Heart left ventricle (tissue), 16 donors: Measurements from ENCODE around the gene XPNPEP3. TPM values are rescaled to one million over a fixed set of nuclear protein-coding genes. Genes with fewer than 3 reads are reported as not detected.
"Not testable (repeated sequence)": the region's sequence is repeated elsewhere in the genome, so short reads cannot be mapped to it uniquely, and the experiment has no call there.

Source experiments
- ATAC-seq, 4 donors: fragments of 200-7000 bp; cut with Tn5 transposase; one replicate each; pipeline ENCODE4 v1.9.1; 2020 to 2022; ENCODE audit warnings: moderate library complexity in 4 of 4, mild to moderate bottlenecking in 3 of 4, moderate number of reproducible peaks in 1 of 4
- DNase-seq, 5 donors: peaks; one replicate each; pipeline ENCODE4 v3.0.0-alpha.2; 2020
- H3K27ac ChIP-seq, 12 donors: fragments of 200-600 bp; sonication (generic) in 4 of 12; one replicate each; pipeline versions ENCODE4 v1.5.0 to v1.8.0; 2016 to 2022; ENCODE audit warnings: mild to moderate bottlenecking in 2 of 12
- H3K27me3 ChIP-seq, 9 donors: fragments of 200-600 bp; sonication (generic) in 2 of 9; one replicate each; pipeline versions ENCODE4 v1.5.1 to v1.8.0; 2016 to 2022; ENCODE audit warnings: mild to moderate bottlenecking in 3 of 9
- H3K36me3 ChIP-seq, 9 donors: fragments of 200-600 bp; sonication (generic) in 2 of 9; one replicate each; pipeline versions ENCODE4 v1.5.0 to v1.8.0; 2018 to 2022; ENCODE audit warnings: mild to moderate bottlenecking in 2 of 9
- H3K4me1 ChIP-seq, 12 donors: fragments of 200-600 bp; sonication (generic) in 4 of 12; one replicate each; pipeline versions ENCODE4 v1.5.0 to v1.8.0; 2016 to 2022; ENCODE audit warnings: mild to moderate bottlenecking in 3 of 12
- H3K4me3 ChIP-seq, 12 donors: fragments of 200-600 bp; sonication (generic) in 4 of 12; one replicate each; pipeline versions ENCODE4 v1.5.0 to v1.8.0; 2017 to 2022; ENCODE audit warnings: mild to moderate bottlenecking in 9 of 12, moderate library complexity in 4 of 12
- H3K9me3 ChIP-seq, 12 donors: fragments of 200-600 bp; sonication (generic) in 4 of 12; one replicate each; pipeline versions ENCODE4 v1.5.0 to v1.8.0; 2016 to 2022; ENCODE audit warnings: mild to moderate bottlenecking in 1 of 12
- POLR2A ChIP-seq, 2 donors: fragments of 450-650 bp; IDR thresholded peaks; one replicate each; pipeline ENCODE4 v1.6.1; 2017; ENCODE audit warnings: antibody characterized with exemption in 2 of 2, mild to moderate bottlenecking in 2 of 2, moderate library complexity in 2 of 2
- WGBS, 4 donors: extraction: QIAGEN DNeasy Blood & Tissue Kit in 2 of 4; methylation state at CpG; one replicate each; pipeline versions ENCODE4 v1.1.5 to v1.1.7; 2013 to 2018; 5-methylcytosine and 5-hydroxymethylcytosine counted together
- intact Hi-C, 10 donors: fragments of 100-400 bp; cut with DNase I; formaldehyde crosslinking; loops; one replicate each; pipeline versions ENCODE4 v1.11.1 to v1.14.2; 2022
- polyA plus RNA-seq, 2 donors: library from polyadenylated mRNA; stranded (reverse); fragments of 200-250 nt; gene quantifications; one replicate each; pipeline ENCODE4 v1.2.3, GENCODE V29; 2013
- total RNA-seq, 9 donors: library from RNA; depleted of rRNA in 2 of 9; stranded (reverse); fragments of >200 nt in 2 of 9; fragmentation: NEBNext Ultra II Directional in 3 of 9; extraction: Animal tissue kit (Norgen Biotek cat#: 25700) in 3 of 9; gene quantifications; one replicate each; pipeline versions ENCODE4 v1.1.0 to v1.2.4, GENCODE V29; 2016 to 2023
- TF ChIP-seq, protein P1 (sequence below), 12 donors: fragments of 200-600 bp; sonication (generic) in 4 of 12; IDR thresholded peaks; one replicate each; pipeline versions ENCODE4 v1.5.0 to v1.8.0; 2018 to 2022; ENCODE audit warnings: antibody characterized with exemption in 12 of 12, mild to moderate bottlenecking in 5 of 12
- donor health status: ischemic (EF 13 %, LVEDD 7.1; RV severe dilation, severe dysfunction).
- donor health status: healthy with polysubstance abuse.
- donor health status: DM: no; HTN: yes; CAD: no.
- donor health status: DM: no; HTN: no; CAD: no.
- donor health status: ischemic (EF 25% LVEDD 6.9; RV normal size, moderate dysfunction).
- donor health status: ischemic (EF 25% LVEDD 5.7; RV mildly dilated, moderate dysfunction).
- donor health status: healthy.
- donor health status: DM: yes; HTN: yes; CAD: no.
- donor health status: ischemic (EF 35%, LVEDD 5.7; RV mildly dilated, moderate dysfunction).
- donor health status: nonischemic (EF 11% LVEDD 7.7; RV severe dilation, severe dysfunction).
- donor health status: DM: yes; HTN: yes; CAD: no.
- donor health status: PGD.
- donor health status: ischemic (EF 29% LVEDD 5.4; RV normal size, mild dysfunction).
- donor health status: nonischemic (EF 23%, LVEDD 6.1; RV moderate dilation, normal function).

The XPNPEP3 gene
- total and polyA plus RNA-seq, 11 donors = 5.1 to 37.9 (median 22.5) TPM

- Histone ChIP-seq H3K27ac (no peak overlapping the region), H3K4me3 (no peak overlapping the region), H3K9me3 (no peaks in the 10 kb centered on the region), H3K27me3 (no peaks in the 10 kb centered on the region), H3K36me3 (peaks cover 0 to 100% (median 98%) of the 10 kb centered on the region in 9 donors), H3K4me1 (peaks cover 0 to 3% (median 0%) of the 10 kb centered on the region in 12 donors)
- DNase-seq (no peak), ATAC-seq (no peak)
- intact Hi-C loops = no loop called here
- 92 to 95% (median 94%) methylated on average over 6 of the region's 6 CpGs for WGBS, 4 donors
- no peak for TF ChIP-seq POLR2A (IDR thresholded peaks at IDR 0.05)
- TF ChIP-seq, protein P1, sequence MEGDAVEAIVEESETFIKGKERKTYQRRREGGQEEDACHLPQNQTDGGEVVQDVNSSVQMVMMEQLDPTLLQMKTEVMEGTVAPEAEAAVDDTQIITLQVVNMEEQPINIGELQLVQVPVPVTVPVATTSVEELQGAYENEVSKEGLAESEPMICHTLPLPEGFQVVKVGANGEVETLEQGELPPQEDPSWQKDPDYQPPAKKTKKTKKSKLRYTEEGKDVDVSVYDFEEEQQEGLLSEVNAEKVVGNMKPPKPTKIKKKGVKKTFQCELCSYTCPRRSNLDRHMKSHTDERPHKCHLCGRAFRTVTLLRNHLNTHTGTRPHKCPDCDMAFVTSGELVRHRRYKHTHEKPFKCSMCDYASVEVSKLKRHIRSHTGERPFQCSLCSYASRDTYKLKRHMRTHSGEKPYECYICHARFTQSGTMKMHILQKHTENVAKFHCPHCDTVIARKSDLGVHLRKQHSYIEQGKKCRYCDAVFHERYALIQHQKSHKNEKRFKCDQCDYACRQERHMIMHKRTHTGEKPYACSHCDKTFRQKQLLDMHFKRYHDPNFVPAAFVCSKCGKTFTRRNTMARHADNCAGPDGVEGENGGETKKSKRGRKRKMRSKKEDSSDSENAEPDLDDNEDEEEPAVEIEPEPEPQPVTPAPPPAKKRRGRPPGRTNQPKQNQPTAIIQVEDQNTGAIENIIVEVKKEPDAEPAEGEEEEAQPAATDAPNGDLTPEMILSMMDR (IDR thresholded peaks at IDR 0.05) = no peak
Measured at GRCh38 chr22:40829131-40829530, 27.8 kb upstream of the XPNPEP3 start.

DNA sequence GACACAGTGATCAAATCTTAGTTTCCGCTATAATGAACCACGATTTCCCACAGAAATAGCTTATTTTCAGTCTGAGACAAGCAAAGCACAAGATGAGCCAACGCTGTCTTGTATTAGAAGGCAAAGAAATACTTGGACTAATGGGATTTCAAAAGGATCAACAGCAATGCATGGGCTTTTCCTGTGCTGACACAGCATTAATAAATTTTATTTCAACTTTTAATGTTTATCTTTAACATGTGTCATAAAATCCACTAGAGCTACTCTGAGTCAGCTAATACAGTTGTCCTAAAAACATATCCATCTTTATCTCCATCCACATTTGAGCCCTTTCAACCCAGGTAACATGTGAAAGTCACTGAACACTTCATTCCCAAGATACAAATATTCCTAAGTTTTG, 22.3 kb upstream of the XPNPEP3 start:
- intact Hi-C loops = loop anchor here in 1 of 10 donors (10.0 kb wide), 1 partner anchor 330 kb away; no protein-coding TSS in a partner anchor
- no peaks in the 10 kb centered on the region for H3K9me3 ChIP-seq
- H3K27me3 ChIP-seq = no peaks in the 10 kb centered on the region
- no peak for DNase-seq
- no peak for TF ChIP-seq POLR2A (IDR thresholded peaks at IDR 0.05)
- TF ChIP-seq, protein P1 (IDR thresholded peaks at IDR 0.05) = no peak
- H3K4me1 ChIP-seq = no peaks in the 10 kb centered on the region
- no peak for ATAC-seq
- WGBS, 4 donors = 93 to 96% (median 96%) methylated on average over 3 of the region's 3 CpGs
- no peak overlapping the region for H3K4me3 ChIP-seq
- H3K36me3 ChIP-seq = peaks cover 0 to 100% (median 98%) of the 10 kb centered on the region in 9 donors
- H3K27ac ChIP-seq = no peak overlapping the region

- H3K27ac ChIP-seq = no peak overlapping the region
- H3K27me3 ChIP-seq = no peaks in the 10 kb centered on the region
- no peak for ATAC-seq
- no peaks in the 10 kb centered on the region for H3K4me1 ChIP-seq
- H3K9me3 ChIP-seq = no peaks in the 10 kb centered on the region
- H3K4me3 ChIP-seq = no peak overlapping the region
- TF ChIP-seq, protein P1 (IDR thresholded peaks at IDR 0.05) = no peak
- no peak for TF ChIP-seq POLR2A (IDR thresholded peaks at IDR 0.05)
- DNase-seq = no peak
- 73 to 85% (median 83%) methylated on average over 3 of the region's 3 CpGs for WGBS, 4 donors
- H3K36me3 ChIP-seq = peaks cover 0 to 100% (median 98%) of the 10 kb centered on the region in 9 donors
- intact Hi-C loops = loop anchor here in 1 of 10 donors (10.0 kb wide), 1 partner anchor 326 kb away; no protein-coding TSS in a partner anchor
Measured at GRCh38 chr22:40838486-40838885, 18.5 kb upstream of the XPNPEP3 start.

DNA sequence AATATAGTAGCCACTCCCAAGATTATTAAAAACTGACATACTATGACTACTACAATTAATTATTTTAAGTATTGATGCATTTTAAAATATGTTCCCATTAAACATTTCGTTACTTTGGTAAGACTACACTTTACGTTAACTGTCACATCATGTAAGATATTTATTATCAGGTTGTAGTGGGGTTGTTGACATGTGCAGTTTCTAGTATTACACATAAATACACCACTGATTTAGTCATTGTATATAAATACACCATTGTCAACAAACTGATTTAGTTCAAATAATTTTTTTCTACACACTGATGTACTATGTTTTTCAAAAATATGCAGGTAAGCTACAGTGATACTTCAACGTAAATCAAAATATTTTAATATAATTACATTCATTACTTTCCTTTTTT, 12.0 kb upstream of the XPNPEP3 start:
- ATAC-seq = no peak
- no peak overlapping the region for H3K27ac ChIP-seq
- no peaks in the 10 kb centered on the region for H3K9me3 ChIP-seq
- 89 to 96% (median 92%) methylated on average over 3 of the region's 3 CpGs for WGBS, 4 donors
- peaks cover 0 to 100% (median 100%) of the 10 kb centered on the region in 9 donors for H3K36me3 ChIP-seq
- no peak for DNase-seq
- no peak overlapping the region for H3K4me3 ChIP-seq
- no peaks in the 10 kb centered on the region for H3K27me3 ChIP-seq
- TF ChIP-seq POLR2A (IDR thresholded peaks at IDR 0.05) = no peak
- TF ChIP-seq, protein P1 (IDR thresholded peaks at IDR 0.05) = no peak
- intact Hi-C loops = no loop called here
- H3K4me1 ChIP-seq = no peaks in the 10 kb centered on the region

GRCh38 chr22:40845816-40846215, 11.1 kb upstream of the XPNPEP3 start:
- H3K4me3 ChIP-seq, H3K27ac ChIP-seq, DNase-seq, H3K9me3 ChIP-seq, intact Hi-C loops, ATAC-seq, H3K27me3 ChIP-seq, H3K4me1 ChIP-seq: not testable (repeated sequence)
- 88 to 97% (median 94%) methylated on average over 11 of the region's 11 CpGs for WGBS, 4 donors
- peaks cover 0 to 100% (median 100%) of the 10 kb centered on the region in 9 donors for H3K36me3 ChIP-seq
